ENCODE measurements around the gene GOLGA5. TPM values are rescaled to one million over a fixed set of nuclear protein-coding genes. Genes with fewer than 3 reads are reported as not detected.

Gene GOLGA5
- total and polyA plus RNA-seq, 2 of the 13 experiments (the other 11 are each of a cell fraction or from before 2014, with no cell fraction given) = 31.0 to 40.0 TPM

- TF ChIP-seq PHF20 (CRISPR knock-in tag; IDR thresholded peaks at IDR 0.05) (peak; percentile 83), CEBPB (IDR thresholded peaks at IDR 0.05; ENCODE audit: borderline replicate concordance, low read depth, low read length) (peak; percentile 82), PBX3 (CRISPR knock-in tag; IDR thresholded peaks at IDR 0.05; ENCODE audit: borderline replicate concordance) (no peak), PCBP2 (optimal IDR thresholded peaks at IDR 0.05; ENCODE audit: low read depth, low read length, poor library complexity, severe bottlenecking) (no peak), RAD51 (IDR thresholded peaks at IDR 0.05; ENCODE audit: borderline replicate concordance) (peak; percentile 68), ZNF30 (CRISPR knock-in tag; IDR thresholded peaks at IDR 0.05) (no peak), TFDP2 (CRISPR knock-in tag; IDR thresholded peaks at IDR 0.05) (peak; percentile 89; the same call in 1 of the 2 replicates), DMTF1 (CRISPR knock-in tag; IDR thresholded peaks at IDR 0.05) (no peak), ZNF761 (CRISPR knock-in tag; conservative IDR thresholded peaks at IDR 0.05) (0 out of 2 replicates have a peak, but pooled peaks have one; percentile 28), MXD4 (CRISPR knock-in tag; IDR thresholded peaks at IDR 0.05) (peak; percentile 97), ZNF749 (CRISPR knock-in tag; IDR thresholded peaks at IDR 0.05; ENCODE audit: borderline replicate concordance) (no peak), SAP130 (CRISPR knock-in tag; IDR thresholded peaks at IDR 0.05; ENCODE audit: low read depth) (peak; percentile 95), PITX1 (CRISPR knock-in tag; IDR thresholded peaks at IDR 0.05) (no peak), U2AF1 (optimal IDR thresholded peaks at IDR 0.05; ENCODE audit: low read depth, low read length) (no peak), HOXA3 (CRISPR knock-in tag; IDR thresholded peaks at IDR 0.05) (peak; percentile 92), IRX3 (CRISPR knock-in tag; IDR thresholded peaks at IDR 0.05; ENCODE audit: borderline replicate concordance, low read depth) (no peak), MAZ (IDR thresholded peaks at IDR 0.05; ENCODE audit: borderline replicate concordance, low read depth, low read length) (peak; percentile 65; the same call in 1 of the 2 replicates), MAZ (CRISPR knock-in tag; IDR thresholded peaks at IDR 0.05; ENCODE audit: low read depth) (peak; percentile 85), MTA3 (CRISPR knock-in tag; IDR thresholded peaks at IDR 0.05) (0 out of 2 replicates have a peak, but pooled peaks have one; percentile 55), SNAI1 (CRISPR knock-in tag; IDR thresholded peaks at IDR 0.05; ENCODE audit: borderline replicate concordance) (peak; percentile 27; the same call in 1 of the 2 replicates), TBX2 (CRISPR knock-in tag; IDR thresholded peaks at IDR 0.05; ENCODE audit: borderline replicate concordance) (peak; percentile 89; the same call in 1 of the 2 replicates), MATR3 (CRISPR knock-in tag; IDR thresholded peaks at IDR 0.05) (no peak), ZNF782 (CRISPR knock-in tag; IDR thresholded peaks at IDR 0.05; ENCODE audit: borderline replicate concordance) (no peak), MXI1 (IDR thresholded peaks at IDR 0.05; ENCODE audit: borderline replicate concordance, low read depth, low read length) (peak; percentile 98; the same call in 2 of the 3 replicates), BRD4 (CRISPR knock-in tag; IDR thresholded peaks at IDR 0.05) (0 out of 2 replicates have a peak, but pooled peaks have one; percentile 24)
These were observed at the start of gene GOLGA5 (continued) for GRCh38 chr14:92793709-92794546.

Measured in HepG2 (cell line).